BLaER1 treated with 17β-estradiol and CSF1 and Interleukin-3, amounts not matched to agents 10 nM and 100 nM (cell line): ENCODE data around the gene TAS2R40.
"Not testable (repeated sequence)": the region's sequence is repeated elsewhere in the genome, so short reads cannot be mapped to it uniquely, and the experiment has no call there.

Source experiments
- H3K27ac ChIP-seq, 11 experiments: shearing (Covaris generic); formaldehyde crosslinking; 2 replicates each; pipeline ENCODE4 v1.8.1; 2022
- H3K27me3 ChIP-seq, 11 experiments: shearing (Covaris generic); formaldehyde crosslinking; 2 replicates each; pipeline ENCODE4 v1.8.1; 2022
- H3K36me3 ChIP-seq, 11 experiments: shearing (Covaris generic); formaldehyde crosslinking; 2 replicates each; pipeline ENCODE4 v1.8.1; 2022
- H3K4me1 ChIP-seq, 10 experiments: shearing (Covaris generic); formaldehyde crosslinking; 2 replicates each; pipeline ENCODE4 v1.8.1; 2022
- H3K4me2 ChIP-seq, 11 experiments: shearing (Covaris generic); formaldehyde crosslinking; 2 replicates each; pipeline ENCODE4 v1.8.1; 2022
- H3K4me3 ChIP-seq, 10 experiments: shearing (Covaris generic); formaldehyde crosslinking; 2 replicates each; pipeline ENCODE4 v1.8.1; 2022
- H3K9ac ChIP-seq, 11 experiments: shearing (Covaris generic); formaldehyde crosslinking; 2 replicates each; pipeline ENCODE4 v1.8.1; 2022
- H3K9me3 ChIP-seq, 11 experiments: shearing (Covaris generic); formaldehyde crosslinking; replicated peaks in 1 of 11; 2 replicates each; pipeline ENCODE4 v1.8.1; 2022
- H4K20me1 ChIP-seq, 11 experiments: shearing (Covaris generic); formaldehyde crosslinking; 2 replicates each; pipeline ENCODE4 v1.8.1; 2022
- Cebpa-rat ChIP-seq, 11 experiments: shearing (Covaris generic); IDR thresholded peaks; 2 replicates each; pipeline ENCODE4 v1.8.1; 2022

TAS2R40 gene

GRCh38 chr7:143221737-143222136 is at the start of gene TAS2R40:
Gene TAS2R40 (plus strand): TSS chr7:143222037. CDS start chr7:143222079, 42 bp downstream.
- Histone ChIP-seq H4K20me1 (no peaks in the 10 kb centered on the region), H3K27me3 (no peaks in the 10 kb centered on the region), H3K36me3 (no peaks in the 10 kb centered on the region), H3K4me2 (peak within 1 kb of the TSS in 4 of 11 experiments; percentile 43 to 81 (median 80); a peak in 8 of 22 replicates), H3K9me3 (no peaks in the 10 kb centered on the region), H3K27ac (peak within 1 kb of the TSS in 4 of 11 experiments; percentile 38 to 63 (median 56); a peak in 7 of 22 replicates), H3K4me3 (no peak within 1 kb of the TSS), H3K9ac (no peak within 1 kb of the TSS), H3K4me1 (peaks cover 0 to 56% (median 0%) of the 10 kb centered on the region in 10 experiments; a peak in 7 of 20 replicates)
- no peak for TF ChIP-seq Cebpa-rat (IDR thresholded peaks at IDR 0.05)

- H3K4me3 ChIP-seq, result no peak overlapping the region
These were observed 49.5 kb upstream of the TAS2R40 start for GRCh38 chr7:143172354-143172753.

DNA sequence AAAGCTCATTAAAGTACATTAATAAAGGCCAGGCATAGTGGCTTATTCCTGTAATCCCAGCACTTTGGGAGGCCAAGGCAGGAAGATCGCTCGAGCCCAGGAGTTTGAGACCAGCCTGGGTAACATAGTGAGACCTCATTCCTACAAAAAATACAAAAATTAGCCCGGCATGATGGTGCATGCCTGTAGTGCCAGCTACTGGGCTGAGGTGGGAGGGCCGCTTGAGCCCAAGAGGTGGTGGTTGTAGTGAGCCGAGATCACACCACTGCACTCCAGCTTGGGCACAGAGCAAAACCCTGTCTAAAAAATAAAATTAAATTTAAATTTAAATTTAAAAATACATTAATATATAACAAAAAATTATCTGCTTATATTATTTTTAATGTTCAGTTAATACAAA is 45.7 kb upstream of the TAS2R40 start:
- Histone ChIP-seq H3K36me3 (no peaks in the 10 kb centered on the region), H4K20me1 (no peaks in the 10 kb centered on the region), H3K9ac (no peak overlapping the region), H3K27ac (no peak overlapping the region), H3K4me3 (no peak overlapping the region), H3K27me3 (no peaks in the 10 kb centered on the region), H3K4me1 (no peaks in the 10 kb centered on the region), H3K4me2 (no peak overlapping the region), H3K9me3 (peaks cover 30 to 53% (median 34%) of the 10 kb centered on the region in 11 experiments)
- TF ChIP-seq Cebpa-rat (IDR thresholded peaks at IDR 0.05), result no peak

More at GRCh38 chr7:143172354-143172753, 49.5 kb upstream of the TAS2R40 start:
- Histone ChIP-seq H3K4me1 (no peaks in the 10 kb centered on the region), H3K27me3 (no peaks in the 10 kb centered on the region), H3K27ac (no peak overlapping the region), H3K36me3 (no peaks in the 10 kb centered on the region), H4K20me1 (no peaks in the 10 kb centered on the region), H3K9ac (no peak overlapping the region), H3K9me3 (peaks cover 9 to 17% (median 13%) of the 10 kb centered on the region in 11 experiments), H3K4me2 (no peak overlapping the region)
- TF ChIP-seq Cebpa-rat (IDR thresholded peaks at IDR 0.05), result no peak

DNA sequence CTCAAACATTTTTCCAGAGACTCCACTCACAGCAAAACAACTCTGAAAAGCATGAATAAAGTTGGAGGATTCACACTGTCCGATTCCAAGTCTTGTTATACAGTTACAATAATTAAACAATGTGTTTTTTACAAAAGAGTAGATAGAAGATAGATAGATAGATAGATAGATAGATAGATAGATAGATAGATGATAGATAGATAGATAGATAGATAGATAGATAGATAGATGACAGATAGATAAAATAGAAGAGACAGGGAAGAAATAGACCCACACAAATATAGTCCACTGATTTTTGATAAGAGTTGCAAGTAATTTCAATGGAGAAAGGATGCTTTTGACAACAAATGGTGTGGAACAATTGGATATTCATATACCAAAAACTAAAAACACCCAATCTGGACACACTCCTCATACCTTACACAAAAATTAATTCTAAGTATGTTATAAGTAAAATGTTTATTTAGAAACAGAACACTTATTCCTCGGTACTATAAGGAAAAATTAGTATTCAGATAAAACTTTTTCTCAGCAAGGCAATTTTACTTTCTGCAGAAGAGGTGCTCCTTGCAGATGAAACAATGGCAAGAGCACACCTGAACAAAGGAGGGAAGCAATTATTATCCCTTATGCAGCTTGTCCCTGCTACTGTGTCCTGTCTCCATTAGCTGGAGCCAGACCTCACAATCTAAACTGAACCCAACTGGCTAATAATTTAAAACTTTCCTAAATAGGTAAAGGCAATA is 44.3 kb upstream of the TAS2R40 start:
- no peak overlapping the region for H3K27ac ChIP-seq
- TF ChIP-seq Cebpa-rat (IDR thresholded peaks at IDR 0.05), result no peak
- H3K9me3 ChIP-seq, result peaks cover 30 to 53% (median 34%) of the 10 kb centered on the region in 11 experiments
- H4K20me1 ChIP-seq, result no peaks in the 10 kb centered on the region
- H3K4me1 ChIP-seq, result 0 out of 20 replicates have a peak, but pooled peaks cover 0 to 5% (median 0%) of the 10 kb centered on the region in 10 experiments
- H3K4me2 ChIP-seq, result no peak overlapping the region
- H3K27me3 ChIP-seq, result no peaks in the 10 kb centered on the region
- no peaks in the 10 kb centered on the region for H3K36me3 ChIP-seq
- no peak overlapping the region for H3K9ac ChIP-seq
- H3K4me3 ChIP-seq, result no peak overlapping the region

DNA sequence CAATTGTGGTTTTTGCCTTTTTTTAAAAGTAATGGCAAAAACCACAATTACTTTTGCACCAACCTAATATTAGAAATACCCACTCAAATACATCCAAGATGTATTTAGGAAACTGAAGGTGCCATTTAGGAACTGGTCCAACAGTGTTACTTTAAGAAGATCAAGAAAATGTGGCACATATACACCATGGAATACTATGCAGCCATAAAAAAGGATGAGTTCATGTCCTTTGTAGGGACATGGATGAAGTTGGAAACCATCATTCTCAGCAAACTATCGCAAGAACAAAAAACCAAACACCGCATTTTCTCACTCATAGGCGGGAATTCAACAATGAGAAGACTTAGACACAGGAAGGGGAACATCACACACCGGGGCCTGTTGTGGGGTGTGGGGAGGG is 41.1 kb upstream of the TAS2R40 start:
- H3K4me3 ChIP-seq, result not testable (repeated sequence)

DNA sequence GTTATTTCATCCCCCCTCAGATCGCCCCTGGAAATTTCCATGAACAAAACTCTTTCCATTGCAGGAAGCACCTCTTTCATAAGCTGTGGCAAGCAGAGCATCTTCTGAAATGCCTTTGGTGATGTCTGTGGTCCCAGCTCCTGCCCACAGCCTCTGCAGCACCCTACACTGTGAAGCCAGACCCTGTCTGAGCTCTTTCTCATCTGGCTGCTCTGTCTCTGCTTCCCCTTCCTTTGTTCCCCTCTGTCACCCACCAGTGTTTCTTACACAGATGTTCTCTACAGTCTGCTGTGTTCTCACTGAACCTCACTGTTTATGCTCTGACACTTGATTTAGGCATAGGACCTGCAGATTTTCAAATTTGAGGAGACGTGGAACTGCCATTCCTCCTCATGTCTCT is 40.5 kb upstream of the TAS2R40 start:
- H3K9ac ChIP-seq, result no peak overlapping the region
- H3K36me3 ChIP-seq, result no peaks in the 10 kb centered on the region
- H3K27ac ChIP-seq, result no peak overlapping the region
- no peaks in the 10 kb centered on the region for H4K20me1 ChIP-seq
- H3K27me3 ChIP-seq, result no peaks in the 10 kb centered on the region
- H3K4me3 ChIP-seq, result no peak overlapping the region
- H3K4me2 ChIP-seq, result no peak overlapping the region
- H3K4me1 ChIP-seq, result 0 out of 20 replicates have a peak, but pooled peaks cover 0 to 5% (median 0%) of the 10 kb centered on the region in 10 experiments
- peaks cover 27 to 46% (median 30%) of the 10 kb centered on the region in 11 experiments for H3K9me3 ChIP-seq
- no peak for TF ChIP-seq Cebpa-rat (IDR thresholded peaks at IDR 0.05)

More for the DNA sequence above, 41.1 kb upstream of the TAS2R40 start:
- H3K9ac ChIP-seq, H3K4me2 ChIP-seq, H3K36me3 ChIP-seq, H4K20me1 ChIP-seq, H3K27ac ChIP-seq, H3K27me3 ChIP-seq, H3K4me1 ChIP-seq: not testable (repeated sequence)
- H3K9me3 ChIP-seq, result peaks cover 30 to 52% (median 34%) of the 10 kb centered on the region in 11 experiments

DNA sequence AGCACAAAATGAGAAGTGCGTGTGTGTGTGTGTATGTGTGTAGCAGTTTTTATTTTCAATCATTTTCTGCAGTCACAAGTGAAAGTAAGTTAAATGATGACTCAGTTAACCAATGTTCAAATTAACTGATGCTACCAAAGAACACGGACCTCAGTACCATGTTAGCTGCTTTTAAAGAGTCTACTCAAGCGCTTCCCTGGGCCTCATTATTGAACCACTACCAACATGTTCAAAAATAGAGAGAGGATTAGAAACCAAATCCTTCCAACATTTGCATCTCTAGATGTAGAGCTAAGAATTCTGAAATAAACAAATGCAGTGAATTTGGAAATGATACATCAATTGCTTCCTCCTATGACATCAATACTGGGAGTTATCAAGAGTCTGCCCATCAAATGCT is 38.8 kb upstream of the TAS2R40 start, which contains the start of gene TAS2R39:
Gene TAS2R39, plus strand, starts transcription at position 396 of the 400 bp plus-strand sequence. Its CDS starts 0 bp downstream, at position 396.
- no peak within 1 kb of the TSS for H3K9ac ChIP-seq
- H3K4me2 ChIP-seq, result no peak within 1 kb of the TSS
- peaks cover 11 to 30% (median 15%) of the 10 kb centered on the region in 11 experiments for H3K9me3 ChIP-seq
- no peak within 1 kb of the TSS for H3K4me3 ChIP-seq
- no peaks in the 10 kb centered on the region for H4K20me1 ChIP-seq
- no peak within 1 kb of the TSS for H3K27ac ChIP-seq
- H3K4me1 ChIP-seq, result 0 out of 20 replicates have a peak, but pooled peaks cover 0 to 5% (median 0%) of the 10 kb centered on the region in 10 experiments
- H3K36me3 ChIP-seq, result no peaks in the 10 kb centered on the region
- no peaks in the 10 kb centered on the region for H3K27me3 ChIP-seq
- no peak for TF ChIP-seq Cebpa-rat (IDR thresholded peaks at IDR 0.05)

DNA sequence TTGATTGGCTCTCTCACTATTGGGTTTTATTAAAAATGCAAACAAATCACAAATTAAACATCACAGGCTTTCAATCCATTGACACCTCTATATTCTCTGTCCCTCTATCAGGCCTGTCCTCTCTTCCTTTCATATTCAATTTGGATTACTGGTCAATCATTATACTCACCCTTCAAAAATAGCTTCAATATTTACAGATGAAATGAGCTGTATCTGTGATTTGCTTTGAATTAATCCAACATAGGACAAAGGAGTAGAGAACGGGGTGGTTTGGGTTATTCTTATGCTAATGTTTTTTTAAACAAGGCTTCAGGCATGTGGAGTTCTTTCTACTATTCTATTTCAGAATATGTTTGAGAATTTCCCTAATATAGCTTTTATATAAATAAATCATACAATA is 36.3 kb upstream of the TAS2R40 start:
- Histone ChIP-seq H3K27ac (no peak overlapping the region), H3K36me3 (no peaks in the 10 kb centered on the region), H3K4me2 (no peak overlapping the region), H4K20me1 (no peaks in the 10 kb centered on the region), H3K9me3 (peaks cover 0 to 4% (median 0%) of the 10 kb centered on the region in 11 experiments; a peak in 3 of 22 replicates), H3K4me1 (0 out of 20 replicates have a peak, but pooled peaks cover 0 to 5% (median 0%) of the 10 kb centered on the region in 10 experiments), H3K9ac (no peak overlapping the region), H3K4me3 (no peak overlapping the region), H3K27me3 (no peaks in the 10 kb centered on the region)
- TF ChIP-seq Cebpa-rat (IDR thresholded peaks at IDR 0.05), result no peak

DNA sequence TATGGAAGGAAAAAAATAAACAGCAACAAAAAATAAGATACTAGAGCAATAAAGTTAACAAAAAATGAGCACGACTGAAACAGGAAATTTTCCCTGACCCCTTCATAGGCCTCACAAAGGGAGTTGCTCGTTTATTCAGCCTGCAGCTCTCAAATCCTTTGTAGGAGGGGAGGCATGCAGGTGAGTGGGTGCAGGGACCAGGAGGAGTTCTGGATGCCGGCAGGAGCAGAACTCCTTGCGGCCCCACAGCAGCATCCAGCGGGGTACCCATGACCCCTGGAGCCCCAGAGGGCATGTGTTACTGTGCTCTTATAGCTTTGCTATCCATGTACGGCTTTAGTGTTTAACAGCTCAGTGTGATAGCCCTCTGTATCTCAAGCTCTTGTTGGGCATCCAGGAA is 32.8 kb upstream of the TAS2R40 start:
- Histone ChIP-seq H4K20me1 (no peaks in the 10 kb centered on the region), H3K4me2 (no peak overlapping the region), H3K4me3 (no peak overlapping the region), H3K9ac (no peak overlapping the region), H3K4me1 (no peaks in the 10 kb centered on the region), H3K9me3 (no peaks in the 10 kb centered on the region), H3K27me3 (no peaks in the 10 kb centered on the region), H3K36me3 (no peaks in the 10 kb centered on the region), H3K27ac (no peak overlapping the region)
- TF ChIP-seq Cebpa-rat (IDR thresholded peaks at IDR 0.05), result no peak
